ENCODE data around the gene MDH2.
"Not testable (repeated sequence)": the region's sequence is repeated elsewhere in the genome, so short reads cannot be mapped to it uniquely, and the experiment has no call there.

The MDH2 gene

DNA sequence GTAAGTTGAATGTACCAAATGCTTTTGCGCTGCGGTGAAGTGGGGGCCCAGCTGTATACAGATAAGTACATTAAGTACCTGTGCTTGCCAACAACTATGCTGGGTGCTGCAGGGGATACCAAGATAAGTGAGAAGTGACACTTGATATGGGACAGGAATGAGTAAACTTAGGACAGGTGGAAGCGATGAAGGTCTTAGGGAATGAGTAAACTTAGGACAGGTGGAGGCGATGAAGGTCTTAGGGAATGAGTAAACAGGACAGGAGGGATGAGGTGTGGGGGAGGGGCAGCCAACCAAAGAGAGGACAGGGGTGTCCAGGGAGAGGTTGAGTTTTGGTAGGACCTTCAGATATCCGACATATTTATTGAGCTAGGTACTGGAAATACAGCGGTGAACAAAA lies 1.4 kb downstream of the MDH2 start:
- TF ChIP-seq, protein P1, sequence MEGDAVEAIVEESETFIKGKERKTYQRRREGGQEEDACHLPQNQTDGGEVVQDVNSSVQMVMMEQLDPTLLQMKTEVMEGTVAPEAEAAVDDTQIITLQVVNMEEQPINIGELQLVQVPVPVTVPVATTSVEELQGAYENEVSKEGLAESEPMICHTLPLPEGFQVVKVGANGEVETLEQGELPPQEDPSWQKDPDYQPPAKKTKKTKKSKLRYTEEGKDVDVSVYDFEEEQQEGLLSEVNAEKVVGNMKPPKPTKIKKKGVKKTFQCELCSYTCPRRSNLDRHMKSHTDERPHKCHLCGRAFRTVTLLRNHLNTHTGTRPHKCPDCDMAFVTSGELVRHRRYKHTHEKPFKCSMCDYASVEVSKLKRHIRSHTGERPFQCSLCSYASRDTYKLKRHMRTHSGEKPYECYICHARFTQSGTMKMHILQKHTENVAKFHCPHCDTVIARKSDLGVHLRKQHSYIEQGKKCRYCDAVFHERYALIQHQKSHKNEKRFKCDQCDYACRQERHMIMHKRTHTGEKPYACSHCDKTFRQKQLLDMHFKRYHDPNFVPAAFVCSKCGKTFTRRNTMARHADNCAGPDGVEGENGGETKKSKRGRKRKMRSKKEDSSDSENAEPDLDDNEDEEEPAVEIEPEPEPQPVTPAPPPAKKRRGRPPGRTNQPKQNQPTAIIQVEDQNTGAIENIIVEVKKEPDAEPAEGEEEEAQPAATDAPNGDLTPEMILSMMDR (IDR thresholded peaks at IDR 0.05; ENCODE audit: low read depth, low read length, poor library complexity, severe bottlenecking) = no peak
- TF ChIP-seq EZH2phosphoT487 (IDR thresholded peaks at IDR 0.05; ENCODE audit: borderline replicate concordance, low read length) = no peak
- Histone ChIP-seq H3K9me3 (ENCODE audit: control insufficient read depth, insufficient read depth, low read length) (no peaks in the 10 kb centered on the region), H3K79me2 (ENCODE audit: control insufficient read depth, low read length) (peaks cover 100% of the 10 kb centered on the region), H3K27ac (ENCODE audit: low read depth, low read length) (peak overlapping the region; percentile 77; the same call in 1 of the 2 replicates), H3F3A (ENCODE audit: control insufficient read depth, insufficient read depth) (no peaks in the 10 kb centered on the region), H3K36me3 (ENCODE audit: control insufficient read depth, low read length) (peaks cover 82% of the 10 kb centered on the region), H4K20me1 (ENCODE audit: control insufficient read depth, insufficient read depth, low read depth, low read length) (peaks cover 20% of the 10 kb centered on the region; the same call in 1 of the 2 replicates), H3K27me3 (ENCODE audit: control insufficient read depth, low read length) (no peaks in the 10 kb centered on the region), H3K4me3 (ENCODE audit: low read length) (peak overlapping the region; percentile 86), H3K4me2 (ENCODE audit: low read length) (peak overlapping the region; percentile 80), H3K4me1 (ENCODE audit: control insufficient read depth, low read length) (peaks cover 45% of the 10 kb centered on the region), H3K9me2 (replicated peaks; ENCODE audit: control insufficient read depth, low read length) (no peaks in the 10 kb centered on the region)

DNA sequence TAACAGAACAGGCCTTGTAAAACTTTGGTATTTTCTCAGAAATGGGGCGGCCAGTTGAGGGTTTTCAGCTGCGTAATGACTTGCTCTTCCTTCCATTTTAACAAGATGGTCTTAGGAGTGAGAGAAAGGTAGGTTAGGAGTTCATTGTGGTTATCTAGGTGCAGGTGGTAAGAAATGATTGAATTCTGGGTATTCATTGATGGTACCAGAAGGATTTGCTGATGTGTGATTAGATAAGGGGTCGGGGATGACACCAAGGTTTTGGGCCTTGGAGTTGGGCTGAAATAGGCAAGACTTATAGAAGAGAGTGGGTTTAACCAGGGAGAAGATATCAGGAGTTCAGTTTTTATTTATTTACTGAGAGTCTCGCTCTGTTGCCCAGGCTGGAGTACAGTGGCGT lies 2.6 kb downstream of the MDH2 start:
- TF ChIP-seq EZH2phosphoT487 (IDR thresholded peaks at IDR 0.05; ENCODE audit: borderline replicate concordance, low read length) = no peak
- TF ChIP-seq, protein P1 (IDR thresholded peaks at IDR 0.05; ENCODE audit: low read depth, low read length, poor library complexity, severe bottlenecking) = no peak
- Histone ChIP-seq H3K27ac (ENCODE audit: low read depth, low read length) (no peak overlapping the region), H4K20me1 (ENCODE audit: control insufficient read depth, insufficient read depth, low read depth, low read length) (peaks cover 22% of the 10 kb centered on the region; the same call in 1 of the 2 replicates), H3K4me1 (ENCODE audit: control insufficient read depth, low read length) (peaks cover 38% of the 10 kb centered on the region), H3K9me2 (replicated peaks; ENCODE audit: control insufficient read depth, low read length) (no peaks in the 10 kb centered on the region), H3K36me3 (ENCODE audit: control insufficient read depth, low read length) (peaks cover 84% of the 10 kb centered on the region), H3K27me3 (ENCODE audit: control insufficient read depth, low read length) (no peaks in the 10 kb centered on the region), H3F3A (ENCODE audit: control insufficient read depth, insufficient read depth) (no peaks in the 10 kb centered on the region), H3K79me2 (ENCODE audit: control insufficient read depth, low read length) (peaks cover 100% of the 10 kb centered on the region), H3K4me2 (ENCODE audit: low read length) (peak overlapping the region; percentile 80; the same call in 1 of the 2 replicates), H3K4me3 (ENCODE audit: low read length) (no peak overlapping the region), H3K9me3 (ENCODE audit: control insufficient read depth, insufficient read depth, low read length) (no peaks in the 10 kb centered on the region)

DNA sequence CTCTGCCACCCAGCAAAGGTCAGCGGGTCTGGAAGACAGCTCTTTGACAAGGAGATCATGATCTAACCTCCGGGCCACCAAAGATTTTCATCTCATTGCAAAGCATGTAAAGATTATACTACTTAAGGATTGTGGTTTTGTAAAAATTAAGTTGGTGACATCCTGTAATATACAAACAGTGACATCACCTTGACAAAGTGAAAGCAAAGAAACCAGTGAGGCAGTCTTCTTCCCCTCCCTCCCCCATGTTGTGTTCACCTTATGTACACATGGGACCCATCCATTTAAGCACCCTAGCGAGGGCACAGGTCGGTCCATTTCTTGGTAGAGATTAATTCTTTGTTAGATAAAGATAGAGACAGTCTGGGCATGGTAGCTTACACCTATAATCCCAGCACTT lies 3.9 kb downstream of the MDH2 start:
- Histone ChIP-seq H3K4me2 (ENCODE audit: low read length) (no peak overlapping the region), H3K27me3 (ENCODE audit: control insufficient read depth, low read length) (no peaks in the 10 kb centered on the region), H3F3A (ENCODE audit: control insufficient read depth, insufficient read depth) (no peaks in the 10 kb centered on the region), H3K4me1 (ENCODE audit: control insufficient read depth, low read length) (peaks cover 29% of the 10 kb centered on the region), H3K9me2 (replicated peaks; ENCODE audit: control insufficient read depth, low read length) (no peaks in the 10 kb centered on the region), H3K9me3 (ENCODE audit: control insufficient read depth, insufficient read depth, low read length) (no peaks in the 10 kb centered on the region), H4K20me1 (ENCODE audit: control insufficient read depth, insufficient read depth, low read depth, low read length) (peaks cover 22% of the 10 kb centered on the region; the same call in 1 of the 2 replicates), H3K4me3 (ENCODE audit: low read length) (no peak overlapping the region), H3K36me3 (ENCODE audit: control insufficient read depth, low read length) (peaks cover 90% of the 10 kb centered on the region), H3K27ac (ENCODE audit: low read depth, low read length) (no peak overlapping the region), H3K79me2 (ENCODE audit: control insufficient read depth, low read length) (peaks cover 94% of the 10 kb centered on the region)
- TF ChIP-seq, protein P1 (IDR thresholded peaks at IDR 0.05; ENCODE audit: low read depth, low read length, poor library complexity, severe bottlenecking) = no peak
- TF ChIP-seq EZH2phosphoT487 (IDR thresholded peaks at IDR 0.05; ENCODE audit: borderline replicate concordance, low read length) = no peak

- H3F3A ChIP-seq (ENCODE audit: control insufficient read depth, insufficient read depth); H3K4me3 ChIP-seq (ENCODE audit: low read length); H3K4me2 ChIP-seq (ENCODE audit: low read length); H3K9me3 ChIP-seq (ENCODE audit: control insufficient read depth, insufficient read depth, low read length); H3K27ac ChIP-seq (ENCODE audit: low read depth, low read length); H3K27me3 ChIP-seq (ENCODE audit: control insufficient read depth, low read length); H3K9me2 ChIP-seq (replicated peaks; ENCODE audit: control insufficient read depth, low read length): not testable (repeated sequence)
- H3K36me3 ChIP-seq (ENCODE audit: control insufficient read depth, low read length) = peaks cover 93% of the 10 kb centered on the region
- H3K79me2 ChIP-seq (ENCODE audit: control insufficient read depth, low read length) = peaks cover 90% of the 10 kb centered on the region
- H4K20me1 ChIP-seq (ENCODE audit: control insufficient read depth, insufficient read depth, low read depth, low read length) = peaks cover 22% of the 10 kb centered on the region; the same call in 1 of the 2 replicates
- H3K4me1 ChIP-seq (ENCODE audit: control insufficient read depth, low read length) = peaks cover 29% of the 10 kb centered on the region
Observed at GRCh38 chr7:76052681-76053080, 4.8 kb downstream of the MDH2 start.

Data from DOHH2 (cell line).